Neuronal stem cell (in vitro differentiated cells): ENCODE results near the gene ATP6V0A1. TPM values are rescaled to one million over a fixed set of nuclear protein-coding genes. Genes with fewer than 3 reads are reported as not detected.

Experiments
- DNase-seq: peaks from one replicate; pipeline ENCODE4 v3.0.0-alpha.2; 2013; ENCODE audit warnings: low spot score
- H2AFZ ChIP-seq: one replicate; pipeline ENCODE4 v1.6.1; 2013; ENCODE audit warnings: mild to moderate bottlenecking, low read length, inconsistent platforms
- H2AK5ac ChIP-seq: 2 replicates; pipeline ENCODE4 v1.6.1; 2013; ENCODE audit warnings: low read depth, mild to moderate bottlenecking, inconsistent platforms, low read length, moderate library complexity, mixed read lengths
- H2BK120ac ChIP-seq: 2 replicates; pipeline ENCODE4 v1.6.1; 2013; ENCODE audit warnings: low read depth, mild to moderate bottlenecking, inconsistent platforms, low read length, moderate library complexity, mixed read lengths
- H2BK12ac ChIP-seq: one replicate; pipeline ENCODE4 v1.6.1; 2013; ENCODE audit warnings: low read length, inconsistent platforms
- H2BK15ac ChIP-seq: 2 replicates; pipeline ENCODE4 v1.6.1; 2013; ENCODE audit warnings: mild to moderate bottlenecking, low read length, inconsistent platforms, mixed read lengths
- H2BK5ac ChIP-seq: one replicate; pipeline ENCODE4 v1.6.1; 2013; ENCODE audit warnings: inconsistent platforms, mild to moderate bottlenecking, low read length, moderate library complexity
- H3K14ac ChIP-seq: one replicate; pipeline ENCODE4 v1.6.1; 2013; ENCODE audit warnings: low read length, inconsistent platforms
- H3K18ac ChIP-seq: 2 replicates; pipeline ENCODE4 v1.6.1; 2013; ENCODE audit warnings: low read length, inconsistent platforms
- H3K23ac ChIP-seq: 2 replicates; pipeline ENCODE4 v1.6.1; 2013; ENCODE audit warnings: low read depth, mild to moderate bottlenecking, mixed read lengths, low read length, inconsistent platforms; ENCODE audit not compliant: poor library complexity
- H3K27ac ChIP-seq: replicated peaks from 3 replicates; pipeline ENCODE4 v1.5.1; 2013; ENCODE audit warnings: low read length, inconsistent platforms
- H3K27me3 ChIP-seq, 3 experiments: 2 replicates each; pipeline ENCODE4 v1.6.1; 2013; ENCODE audit warnings: low read length in 3 of 3, mild to moderate bottlenecking in 2 of 3, inconsistent platforms in 1 of 3, low read depth in 1 of 3, mixed read lengths in 1 of 3, moderate library complexity in 1 of 3; ENCODE audit not compliant: control insufficient read depth in 3 of 3, insufficient read depth in 3 of 3
- H3K36me3 ChIP-seq, 2 donors: replicated peaks in 1 of 2; 2 replicates each; pipeline ENCODE4 v1.6.1; 2013; ENCODE audit warnings: low read length in 2 of 2; ENCODE audit not compliant: control insufficient read depth in 2 of 2, insufficient read depth in 2 of 2
- H3K4ac ChIP-seq: 2 replicates; pipeline ENCODE4 v1.6.1; 2013; ENCODE audit warnings: inconsistent platforms, mild to moderate bottlenecking, low read length, moderate library complexity
- H3K4me1 ChIP-seq, 2 donors: 1 replicate in 1 of 2; 2 replicates in 1 of 2; pipeline ENCODE4 v1.6.1; 2013; ENCODE audit warnings: low read length in 2 of 2, low read depth in 1 of 2; ENCODE audit not compliant: control insufficient read depth in 2 of 2, insufficient read depth in 1 of 2
- H3K4me2 ChIP-seq: one replicate; pipeline ENCODE4 v1.6.1; 2013; ENCODE audit warnings: mild to moderate bottlenecking, low read length, inconsistent platforms; ENCODE audit not compliant: insufficient read depth, poor library complexity, severe bottlenecking
- H3K4me3 ChIP-seq, 2 donors: 2 replicates each; pipeline ENCODE4 v1.5.1; 2013; ENCODE audit warnings: low read length in 2 of 2, mild to moderate bottlenecking in 2 of 2, inconsistent platforms in 1 of 2, moderate library complexity in 1 of 2
- H3K79me1 ChIP-seq: one replicate; pipeline ENCODE4 v1.6.1; 2013; ENCODE audit warnings: low read depth, mild to moderate bottlenecking, inconsistent platforms, low read length, moderate library complexity
- H3K9ac ChIP-seq: one replicate; pipeline ENCODE4 v1.6.1; 2013; ENCODE audit warnings: mild to moderate bottlenecking, low read depth, low read length, inconsistent platforms; ENCODE audit not compliant: poor library complexity
- H3K9me3 ChIP-seq, 2 donors: replicated peaks in 1 of 2; 2 replicates each; pipeline versions ENCODE3 to v1.6.1; 2013; ENCODE audit warnings: low read length in 2 of 2, mild to moderate bottlenecking in 2 of 2, inconsistent platforms in 1 of 2, low read depth in 1 of 2, mixed read lengths in 1 of 2, moderate library complexity in 1 of 2; ENCODE audit not compliant: control insufficient read depth in 2 of 2, insufficient read depth in 1 of 2
- H4K8ac ChIP-seq: one replicate; pipeline ENCODE4 v1.6.1; 2013; ENCODE audit warnings: low read depth, mild to moderate bottlenecking, inconsistent platforms, low read length, moderate library complexity
- H4K91ac ChIP-seq: one replicate; pipeline ENCODE4 v1.6.1; 2013; ENCODE audit warnings: low read length, low read depth, mild to moderate bottlenecking, inconsistent platforms; ENCODE audit not compliant: poor library complexity
- WGBS, 2 donors: extraction: QIAGEN DNeasy Blood & Tissue Kit; methylation state at CpG; one replicate each; pipeline ENCODE4 v1.1.7; 2013; ENCODE audit warnings: missing lambda C conversion rate in 2 of 2, mixed read lengths in 1 of 2; ENCODE audit not compliant: insufficient read length in 2 of 2, insufficient replicate concordance in 1 of 2; ENCODE audit errors: extremely low coverage in 2 of 2; 5-methylcytosine and 5-hydroxymethylcytosine counted together
- small RNA-seq: library from polyadenylated mRNA; stranded (forward); fragments of <200 nt; extraction: miRNeasy Mini kit (QIAGEN cat#:217004); gene quantifications from one replicate; pipeline ENCODE3, GENCODE V24; 2013; ENCODE audit not compliant: insufficient read depth

The ATP6V0A1 gene

DNA sequence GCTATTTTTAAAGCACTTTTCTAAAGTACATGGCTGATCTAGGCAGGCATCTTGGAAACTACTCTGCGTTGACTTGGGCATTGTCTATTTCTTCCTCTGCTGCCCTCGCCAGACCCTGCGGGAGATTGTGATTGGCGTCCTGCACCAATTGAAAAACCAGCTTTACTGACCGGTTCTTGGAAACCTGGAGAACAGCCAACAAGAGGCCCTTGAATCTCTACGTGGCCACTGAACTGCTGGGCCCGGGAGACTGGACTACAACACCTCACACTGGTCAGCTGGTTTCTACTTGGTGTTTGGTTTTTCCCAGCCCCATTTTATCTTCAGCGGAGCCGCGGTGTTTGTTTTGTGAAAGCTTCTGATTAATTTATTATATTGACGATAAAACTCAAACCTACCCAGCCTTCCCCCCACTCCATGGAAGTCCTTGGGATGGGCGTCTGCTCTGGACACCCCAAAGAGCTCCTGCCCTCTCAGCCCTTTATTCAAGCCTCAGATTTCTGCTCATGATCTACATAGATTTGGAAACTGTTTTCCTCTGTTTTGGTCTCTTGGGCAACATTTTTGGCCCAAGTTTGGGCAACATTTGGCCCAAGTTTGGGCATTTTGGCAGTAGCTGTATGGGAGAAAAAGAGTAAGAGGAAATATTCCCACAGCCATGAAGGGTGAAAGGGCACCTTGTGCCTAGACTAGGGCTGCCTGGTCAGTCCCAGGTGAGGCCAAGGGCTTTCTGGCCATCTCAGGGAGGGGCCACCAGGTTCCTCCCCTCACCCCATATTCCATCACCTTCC, 113.0 kb downstream of the ATP6V0A1 start:
- Histone ChIP-seq H2BK120ac (no peak overlapping the region), H3K23ac (no peak overlapping the region), H3K4me3 (no peak overlapping the region), H3K79me1 (peaks cover 12% of the 10 kb centered on the region), H3K9ac (no peak overlapping the region), H2BK12ac (no peak overlapping the region), H3K4me1 (peaks cover 5 to 10% of the 10 kb centered on the region in 2 donors), H3K27ac (no peak overlapping the region), H3K9me3 (no peaks in the 10 kb centered on the region), H3K27me3 (no peaks in the 10 kb centered on the region), H2BK15ac (no peak overlapping the region), H2AK5ac (no peak overlapping the region), H4K91ac (no peak overlapping the region), H2BK5ac (no peak overlapping the region), H3K4me2 (no peak overlapping the region), H3K36me3 (peaks cover 45 to 85% of the 10 kb centered on the region in 2 donors), H2AFZ (no peak overlapping the region), H3K14ac (no peak overlapping the region), H3K4ac (no peak overlapping the region), H4K8ac (no peak overlapping the region), H3K18ac (no peak overlapping the region)
- no peak for DNase-seq
- WGBS, 2 donors: no CpG with 5 or more reads among the region's 12 CpGs

Small RNA genes lying within 50 kb of the gene (small RNA-seq; reads per million reads assigned to genes)
- 11.4 reads per million, percentile 62 among the genes with 10 or more reads in this experiment for gene MIR548AT
- not detected for gene RNU7-97P
